Vagina (tissue), 2 donors: Measurements from ENCODE around the gene PDE7B.

Source experiments
- CTCF ChIP-seq, 3 experiments: fragments of 450-650 bp in 2 of 3; fragments of 200-600 bp in 1 of 3; sonication (generic) in 1 of 3; IDR thresholded peaks; one replicate each; pipeline ENCODE4 v1.5.1; 2017 to 2019; ENCODE audit warnings: antibody characterized with exemption in 3 of 3, mild to moderate bottlenecking in 2 of 3, moderate library complexity in 2 of 3
- POLR2A ChIP-seq, 2 donors: fragments of 450-650 bp; IDR thresholded peaks; one replicate each; pipeline ENCODE4 v1.6.1; 2017; ENCODE audit warnings: antibody characterized with exemption in 2 of 2, mild to moderate bottlenecking in 2 of 2, moderate library complexity in 2 of 2

GRCh38 chr6:135919026-135919425 is 67.5 kb downstream of the PDE7B start:
- TF ChIP-seq CTCF (IDR thresholded peaks at IDR 0.05) (no peak), POLR2A (IDR thresholded peaks at IDR 0.05) (no peak)
